Right lung (tissue), 5 donors: ENCODE measurements around the gene ARPP21. TPM values are rescaled to one million over a fixed set of nuclear protein-coding genes. Genes with fewer than 3 reads are reported as not detected.

Source experiments
- DNase-seq, 2 donors: peaks; one replicate each; pipeline ENCODE4 v3.0.0-alpha.2; 2013
- polyA plus RNA-seq, 5 donors: library from polyadenylated mRNA; unstranded; fragments of 120-200 nt; gene quantifications; one replicate each; pipeline versions ENCODE4 v1.2.1 to v1.2.3, GENCODE V29; 2013; ENCODE audit warnings: inconsistent platforms in 1 of 5, low replicate concordance in 1 of 5; ENCODE audit not compliant: insufficient read length in 5 of 5, insufficient read depth in 1 of 5

Gene ARPP21
- polyA plus RNA-seq, 5 donors: 0.20 to 6.4 (median 0.45) TPM; not detected in 1

- no peak for DNase-seq
These were observed 97.8 kb downstream of the ARPP21 start for GRCh38 chr3:35737080-35737479.

- DNase-seq: no peak
These were observed 98.2 kb downstream of the ARPP21 start for GRCh38 chr3:35737527-35737926.

- DNase-seq: no peak
These were observed 98.8 kb downstream of the ARPP21 start for GRCh38 chr3:35737934-35738706.

GRCh38 chr3:35739181-35739809, 100.0 kb downstream of the ARPP21 start:
- no peak for DNase-seq

GRCh38 chr3:35739964-35740527, 100.7 kb downstream of the ARPP21 start:
- no peak for DNase-seq

GRCh38 chr3:35743218-35743617, 103.9 kb downstream of the ARPP21 start:
- DNase-seq: no peak

- DNase-seq: no peak
These were observed 105.1 kb downstream of the ARPP21 start for GRCh38 chr3:35744419-35744818.

- DNase-seq: no peak
These were observed 106.0 kb downstream of the ARPP21 start for GRCh38 chr3:35745351-35745750.

GRCh38 chr3:35745802-35746484, 106.6 kb downstream of the ARPP21 start:
- DNase-seq: no peak

GRCh38 chr3:35746492-35746891, 107.2 kb downstream of the ARPP21 start:
- peak; percentile 25 to 28 for DNase-seq

- DNase-seq: no peak
These were observed 108.8 kb downstream of the ARPP21 start for GRCh38 chr3:35748144-35748543.

GRCh38 chr3:35751207-35751606, 111.9 kb downstream of the ARPP21 start:
- DNase-seq: no peak

GRCh38 chr3:35757991-35758757, 118.8 kb downstream of the ARPP21 start:
- no peak for DNase-seq

- no peak for DNase-seq
These were observed 120.8 kb downstream of the ARPP21 start for GRCh38 chr3:35760146-35760545.

GRCh38 chr3:35761311-35761710, 122.0 kb downstream of the ARPP21 start:
- DNase-seq: no peak

GRCh38 chr3:35772381-35773015, 133.2 kb downstream of the ARPP21 start:
- peak; percentile 31 to 36 for DNase-seq

GRCh38 chr3:35773417-35773816, 134.1 kb downstream of the ARPP21 start:
- no peak for DNase-seq

- DNase-seq: no peak
These were observed 137.0 kb downstream of the ARPP21 start for GRCh38 chr3:35776346-35776745.

GRCh38 chr3:35777065-35777464, 137.7 kb downstream of the ARPP21 start:
- DNase-seq: no peak

- DNase-seq: no peak
These were observed 138.5 kb downstream of the ARPP21 start for GRCh38 chr3:35777563-35778554.
